K562 (cell line): Measurements from ENCODE around the gene CNTN5. TPM values are rescaled to one million over a fixed set of nuclear protein-coding genes. Genes with fewer than 3 reads are reported as not detected.

ENCODE experiments used
- ATAC-seq: fragments of 200-7000 bp; cut with Tn5 transposase; 3 replicates; pipeline ENCODE4 v1.9.1; 2020; ENCODE audit warnings: moderate library complexity
- BruUV-seq: library from RNA; stranded (reverse); fragments of 400-500 nt; replicated peaks from 2 replicates; lab custom pipeline; 2021; lab: Mats Ljungman, UMichigan
- CTCF ChIA-PET: fragments of 300-600 bp; formaldehyde crosslinking; extraction: SDS; loops from one replicate; lab custom pipeline; 2021; ENCODE audit warnings: low intra/inter-chr PET ratio; lab: Yijun Ruan, JAX
- POLR2A ChIA-PET: fragments of 300-600, 350-650 bp; sonication (Branson Sonifier 250); formaldehyde crosslinking; extraction: SDS; loops from one replicate; lab custom pipeline; 2021; ENCODE audit warnings: antibody characterized with exemption, inconsistent platforms; lab: Yijun Ruan, JAX
- DNase-seq, 4 experiments: peaks; one replicate each; pipeline versions ENCODE4 v3.0.0 to v3.0.0-alpha.2; 2011 to 2018; ENCODE audit warnings: low spot score in 3 of 4, mixed read lengths in 3 of 4; ENCODE audit errors: extremely low read depth in 1 of 4
- FAIRE-seq: peaks from 2 replicates; lab custom pipeline; 2011; peaks lifted over from hg19 to GRCh38; lab: Jason Lieb, UNC
- H2AFZ ChIP-seq: 2 replicates; pipeline ENCODE4 v1.6.0; 2011; ENCODE audit warnings: low read depth, low read length, control low read depth, inconsistent platforms
- H3K27ac ChIP-seq: fragments of 200-600 bp; 3 replicates; pipeline ENCODE4 v1.8.0; 2011; ENCODE audit warnings: low read depth, mild to moderate bottlenecking, control low read depth, inconsistent platforms, low read length, moderate library complexity, mixed read lengths; ENCODE audit errors: extremely low read depth
- H3K27me3 ChIP-seq, 2 experiments: fragments of 300-600 bp in 1 of 2; 2 replicates in 1 of 2; 3 replicates in 1 of 2; pipeline versions ENCODE4 v1.6.0 to v1.8.0; 2011; ENCODE audit warnings: inconsistent platforms in 2 of 2, low read length in 2 of 2, mild to moderate bottlenecking in 1 of 2, mixed read lengths in 1 of 2, moderate library complexity in 1 of 2; ENCODE audit not compliant: control insufficient read depth in 2 of 2, insufficient read depth in 2 of 2
- H3K36me3 ChIP-seq: fragments of 300-600 bp; 3 replicates; pipeline ENCODE4 v1.8.0; 2011; ENCODE audit warnings: mild to moderate bottlenecking, low read length, inconsistent platforms; ENCODE audit not compliant: control insufficient read depth, insufficient read depth
- H3K4me1 ChIP-seq, 2 experiments: fragments of 200-600 bp in 1 of 2; replicated peaks in 1 of 2; 2 replicates in 1 of 2; 3 replicates in 1 of 2; pipeline versions ENCODE4 v1.5.1 to v1.8.0; 2011; ENCODE audit warnings: inconsistent platforms in 2 of 2, low read length in 2 of 2, mild to moderate bottlenecking in 1 of 2, mixed read lengths in 1 of 2, moderate library complexity in 1 of 2; ENCODE audit not compliant: control insufficient read depth in 2 of 2, insufficient read depth in 2 of 2
- H3K4me2 ChIP-seq: 2 replicates; pipeline ENCODE4 v1.6.1; 2011; ENCODE audit warnings: low read length, control low read depth, inconsistent platforms, mixed read lengths; ENCODE audit not compliant: insufficient read depth
- H3K4me3 ChIP-seq: fragments of 200-600 bp; sonication (generic), shearing (Covaris generic); 2 replicates; pipeline ENCODE4 v1.5.1; 2016; ENCODE audit warnings: control low read depth, inconsistent platforms
- H3K79me2 ChIP-seq: fragments of 200-600 bp; 3 replicates; pipeline ENCODE4 v1.8.0; 2011; ENCODE audit warnings: low read length, inconsistent platforms; ENCODE audit not compliant: control insufficient read depth, insufficient read depth
- H3K9ac ChIP-seq, 2 experiments: 2 replicates each; pipeline versions ENCODE4 v1.6.0 to v1.6.1; 2011; ENCODE audit warnings: low read depth in 2 of 2, low read length in 2 of 2, control low read depth in 1 of 2, inconsistent platforms in 1 of 2, mild to moderate bottlenecking in 1 of 2, mixed read lengths in 1 of 2; ENCODE audit not compliant: insufficient read depth in 1 of 2
- H3K9me1 ChIP-seq: one replicate; pipeline ENCODE4 v1.6.0; 2011; ENCODE audit warnings: inconsistent platforms, mild to moderate bottlenecking, low read length, moderate library complexity; ENCODE audit not compliant: control insufficient read depth, insufficient read depth
- H3K9me3 ChIP-seq: replicated peaks from 2 replicates; pipeline ENCODE4 v1.5.1; 2011; ENCODE audit warnings: low read depth, low read length, inconsistent platforms; ENCODE audit not compliant: control insufficient read depth, insufficient read depth
- H4K20me1 ChIP-seq: replicated peaks from 2 replicates; pipeline ENCODE4 v1.6.1; 2011; ENCODE audit warnings: low read length, inconsistent platforms, mixed read lengths; ENCODE audit not compliant: control insufficient read depth, insufficient read depth
- ARID1B ChIP-seq: fragments of 450-650 bp; IDR thresholded peaks from 2 replicates; pipeline ENCODE4 v1.6.1; 2016; ENCODE audit warnings: antibody characterized with exemption, mild to moderate bottlenecking, inconsistent platforms
- ARID3A ChIP-seq: IDR thresholded peaks from 2 replicates; pipeline ENCODE4 v1.6.1; 2012; ENCODE audit warnings: low read depth, low read length, improper control_type of control experiment, borderline replicate concordance
- DPF2 ChIP-seq: fragments of 450-650 bp; IDR thresholded peaks from 2 replicates; pipeline ENCODE4 v1.6.1; 2016
- EWSR1 ChIP-seq: fragments of 450-650 bp; IDR thresholded peaks from 2 replicates; pipeline ENCODE4 v1.6.1; 2018; ENCODE audit warnings: borderline replicate concordance, mild to moderate bottlenecking, low read depth, moderate library complexity; ENCODE audit not compliant: partially characterized antibody
- FOXP4 ChIP-seq: sonication (generic); formaldehyde crosslinking; IDR thresholded peaks from 2 replicates; pipeline ENCODE4 v1.8.0; 2022; ENCODE audit warnings: mild to moderate bottlenecking, missing genetic modification reagents, borderline replicate concordance
- GTF3C2 ChIP-seq: IDR thresholded peaks from 3 replicates; pipeline ENCODE4 v1.6.1; 2011; ENCODE audit warnings: borderline replicate concordance, mild to moderate bottlenecking, moderate library complexity; ENCODE audit not compliant: insufficient read length; ENCODE audit errors: extremely low read depth
- MED1 ChIP-seq: sonication (generic); formaldehyde crosslinking; IDR thresholded peaks from 2 replicates; pipeline ENCODE4 v1.8.1; 2023; ENCODE audit warnings: missing genetic modification reagents, borderline replicate concordance
- NELFE ChIP-seq: IDR thresholded peaks from 2 replicates; pipeline ENCODE4 v1.6.1; 2011; ENCODE audit warnings: mild to moderate bottlenecking; ENCODE audit not compliant: insufficient read depth, insufficient read length
- NFE2L1 ChIP-seq: fragments of 450-650 bp; IDR thresholded peaks from 2 replicates; pipeline ENCODE4 v1.6.1; 2016; ENCODE audit warnings: missing genetic modification characterization, low read depth, mild to moderate bottlenecking, missing compliant biosample characterization, moderate library complexity, borderline replicate concordance
- RCOR1 ChIP-seq, 2 experiments: IDR thresholded peaks; 2 replicates each; pipeline ENCODE4 v1.6.1; 2012; ENCODE audit warnings: low read depth in 2 of 2, low read length in 2 of 2, borderline replicate concordance in 1 of 2, improper control_type of control experiment in 1 of 2
- TCF15 ChIP-seq: fragments of 250-450 bp; sonication (Bioruptor Pico); IDR thresholded peaks from 2 replicates; pipeline ENCODE4 v1.8.0; 2022; ENCODE audit warnings: moderate library complexity, mild to moderate bottlenecking, inconsistent platforms
- TRIM24 ChIP-seq, 2 experiments: fragments of 450-650 bp; IDR thresholded peaks; 2 replicates each; pipeline ENCODE4 v1.6.1; 2016
- ZNF639 ChIP-seq, 2 experiments: fragments of 200-800 bp in 1 of 2; sonication (Bioruptor generic) in 1 of 2; sonication (generic) in 1 of 2; formaldehyde crosslinking in 1 of 2; IDR thresholded peaks in 1 of 2; conservative IDR thresholded peaks in 1 of 2; 2 replicates each; pipeline versions ENCODE4 v1.5.0 to v1.6.1; 2016 to 2020; ENCODE audit warnings: missing compliant biosample characterization in 1 of 2, missing genetic modification characterization in 1 of 2, missing genetic modification reagents in 1 of 2
- WGBS: fragments of 100-300 bp; shearing (Covaris generic); methylation state at CpG from one replicate; pipeline ENCODE4 v1.1.6; 2016; ENCODE audit warnings: low coverage, mixed read lengths; ENCODE audit not compliant: insufficient coverage; ENCODE audit errors: missing lambda C conversion rate; 5-methylcytosine and 5-hydroxymethylcytosine counted together
- in situ Hi-C: fragments of 300-500 bp; cut with MboI; formaldehyde crosslinking; loops from 4 replicates; pipeline ENCODE4 v1.15.0; 2018; ENCODE audit warnings: inconsistent platforms, mixed read lengths
- intact Hi-C: fragments of 100-400 bp; cut with micrococcal nuclease; formaldehyde crosslinking; loops from 2 replicates; pipeline ENCODE4 v1.14.2; 2022
- polyA plus RNA-seq, 8 experiments: library from polyadenylated mRNA; depleted of rRNA in 4 of 8; stranded (reverse) in 5 of 8; unstranded in 3 of 8; fragments of >200 nt; fragmentation: Nextera tagmentation in 2 of 8; fragmentation: Illumina TruSeq in 1 of 8; extraction: Ambion mirVana in 2 of 8; extraction: Trizol in 1 of 8; gene quantifications; 2 replicates each; pipeline versions ENCODE4 v1.2.1 to v1.2.3, GENCODE V29; 2011 to 2014; ENCODE audit warnings: inconsistent platforms in 1 of 8, missing spikeins in 1 of 8
- total RNA-seq, 7 experiments: library from RNA; depleted of rRNA in 6 of 7; stranded (reverse); fragments of >200 nt in 6 of 7; fragmentation: Illumina TruSeq in 2 of 7; extraction: Trizol in 2 of 7; gene quantifications; 2 replicates each; pipeline versions ENCODE4 v1.2.1 to v1.2.3, GENCODE V29; 2011 to 2021; ENCODE audit warnings: low replicate concordance in 1 of 7

Gene CNTN5
- total and polyA plus RNA-seq, 9 of the 15 experiments (the other 6 are each of a cell fraction or from before 2014, with no cell fraction given), result 0.03 TPM; not detected in 8

GRCh38 chr11:99534812-99535211, 514.1 kb downstream of the CNTN5 start:
- Histone ChIP-seq H3K36me3 (no peaks in the 10 kb centered on the region), H3K9me1 (no peaks in the 10 kb centered on the region), H3K9ac (no peak overlapping the region), H3K9me3 (no peaks in the 10 kb centered on the region), H4K20me1 (no peaks in the 10 kb centered on the region), H3K4me1 (no peaks in the 10 kb centered on the region), H3K4me2 (no peak overlapping the region), H3K79me2 (no peaks in the 10 kb centered on the region), H3K27me3 (no peaks in the 10 kb centered on the region), H3K4me3 (no peak overlapping the region), H3K27ac (no peak overlapping the region), H2AFZ (no peak overlapping the region)
- in situ Hi-C loops (no loop called here), intact Hi-C loops (no loop called here)
- no peak for ATAC-seq
- ChIA-PET POLR2A (no interaction called here), CTCF (no interaction called here)
- no TSS peak for BruUV-seq
- 0% methylated on average over 1 of the region's 1 CpG for WGBS
- DNase-seq, result no peak
- FAIRE-seq, result no peak
- TF ChIP-seq ZNF639 (CRISPR knock-in tag; conservative IDR thresholded peaks at IDR 0.05 in 1 of 2, IDR thresholded peaks at IDR 0.05 in 1 of 2), result no peak
- no peak for TF ChIP-seq NFE2L1 (tag)
- no peak for TF ChIP-seq ARID3A
- no peak for TF ChIP-seq DPF2
- no peak for TF ChIP-seq EWSR1
- no peak for TF ChIP-seq MED1
- TF ChIP-seq FOXP4 (CRISPR knock-in tag), result no peak
- TF ChIP-seq TCF15 (CRISPR knock-in tag), result no peak
- no peak for TF ChIP-seq RCOR1 (IDR thresholded peaks at IDR 0.05; ENCODE audit: borderline replicate concordance in 1 of 2, low read depth in 2 of 2, low read length in 2 of 2)
- no peak for TF ChIP-seq ARID1B
- TF ChIP-seq NELFE, result no peak
- TF ChIP-seq GTF3C2, result no peak
- no peak for TF ChIP-seq TRIM24 (IDR thresholded peaks at IDR 0.05)
